Measurements from ENCODE around the gene GSTT4.
"Not testable (repeated sequence)": the region's sequence is repeated elsewhere in the genome, so short reads cannot be mapped to it uniquely, and the experiment has no call there.

Gene GSTT4

DNA sequence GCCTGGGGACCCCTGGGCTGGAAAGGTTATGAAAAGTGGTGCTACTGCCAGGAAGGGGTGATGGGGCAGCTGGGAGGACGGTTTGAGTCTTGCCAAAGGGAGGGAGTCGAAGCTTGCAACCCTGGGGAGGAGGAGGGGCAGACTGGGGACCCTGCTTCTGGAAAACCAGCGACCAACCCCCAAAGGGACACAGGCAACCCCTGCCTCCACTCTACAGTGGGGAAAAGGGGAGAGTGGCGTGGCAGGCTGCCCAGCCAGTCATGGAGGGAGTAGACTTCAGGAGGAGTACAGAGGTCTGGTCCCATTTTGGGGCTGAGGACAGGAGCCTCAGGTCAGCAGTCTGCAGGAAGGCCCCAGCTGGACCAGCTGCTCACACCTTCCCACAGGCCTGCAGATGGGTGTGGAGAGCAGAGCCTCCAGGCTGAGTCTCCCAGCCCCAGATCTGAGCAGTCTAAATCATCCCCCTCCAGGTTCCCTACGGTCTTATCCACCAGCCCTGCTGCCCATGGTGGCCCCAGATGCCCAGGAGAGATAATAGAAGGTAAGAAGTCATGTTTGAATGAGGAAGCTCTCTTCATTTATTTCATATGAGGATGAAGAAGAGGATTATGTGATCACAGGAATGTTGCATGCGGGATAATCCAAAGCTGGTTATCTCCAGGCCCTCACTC lies 34.3 kb downstream of the GSTT4 start:
- TF ChIP-seq GATA3 (IDR thresholded peaks at IDR 0.05; ENCODE audit: low read depth, low read length) (no peak), GATA2 (IDR thresholded peaks at IDR 0.05; ENCODE audit: low read depth, low read length) (no peak)

GRCh38 chr22:23970201-23970641 lies 35.0 kb downstream of the GSTT4 start:
- no peak for TF ChIP-seq GATA2 (IDR thresholded peaks at IDR 0.05; ENCODE audit: low read depth, low read length)

DNA sequence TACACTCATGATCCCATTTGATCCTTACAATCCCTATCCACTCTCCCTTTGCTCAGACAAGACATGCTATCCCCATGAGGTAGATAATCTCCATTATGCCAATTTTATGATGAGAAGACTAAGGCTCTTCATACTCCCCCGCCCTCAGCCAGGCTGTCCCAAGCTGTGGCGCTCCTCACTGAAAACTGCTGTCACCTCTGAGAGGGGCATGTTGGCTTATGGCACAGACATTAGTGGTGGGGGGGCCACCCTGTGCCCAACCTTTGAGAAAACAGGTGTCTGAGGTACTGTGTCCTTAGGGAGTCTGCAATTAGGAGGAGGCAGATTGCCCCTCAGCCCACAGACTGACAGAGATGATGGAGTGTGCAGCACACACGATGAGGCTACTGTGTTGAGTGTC lies 36.2 kb downstream of the GSTT4 start:
- TF ChIP-seq GATA2 (IDR thresholded peaks at IDR 0.05; ENCODE audit: low read depth, low read length) (no peak), GATA3 (IDR thresholded peaks at IDR 0.05; ENCODE audit: low read depth, low read length) (no peak)

GRCh38 chr22:23966568-23966967 lies 38.7 kb downstream of the GSTT4 start, which contains the start of gene DDTL:
TSS of gene DDTL (plus strand) at chr22:23966888. CDS start at chr22:23966915, 27 bp downstream.
- TF ChIP-seq GATA3, GATA2 (IDR thresholded peaks at IDR 0.05; ENCODE audit: low read depth, low read length): not testable (repeated sequence)

DNA sequence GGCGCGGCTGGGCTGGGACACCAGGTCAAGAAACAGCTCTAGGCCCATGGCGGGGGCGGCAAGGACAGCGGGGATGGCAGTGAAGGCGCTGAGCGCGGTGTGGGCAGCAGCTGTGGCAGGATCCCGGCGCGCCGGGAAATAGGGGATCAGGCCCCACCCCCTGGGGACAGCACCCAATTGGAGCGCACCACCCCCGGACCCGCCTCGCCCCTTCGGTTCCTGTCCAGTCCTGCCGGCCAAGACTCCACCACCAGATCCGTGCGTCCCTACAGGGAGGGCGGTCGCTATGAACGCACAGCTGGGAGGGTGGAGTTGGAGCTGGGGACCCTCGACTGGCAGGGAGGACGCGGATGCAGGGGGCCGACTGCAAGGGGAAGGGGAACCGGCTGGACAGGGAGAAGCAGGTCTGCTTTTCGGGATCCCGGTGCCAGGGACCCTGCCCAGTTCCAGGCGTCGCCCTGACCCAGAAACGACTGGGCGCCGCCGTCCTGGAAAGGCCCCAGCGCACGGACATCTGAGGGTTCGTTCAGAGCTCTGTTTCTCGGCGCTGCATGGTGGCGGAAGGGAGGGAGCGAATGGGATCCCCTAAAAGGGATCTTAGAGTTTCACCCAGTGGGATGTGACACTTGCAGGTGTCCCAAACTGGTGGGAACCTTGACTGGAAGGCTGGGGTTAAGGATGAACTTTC lies 44.0 kb downstream of the GSTT4 start, which contains the start of gene GSTT2B:
TSS of gene GSTT2B (minus strand) at position 112 of the 688 bp plus-strand sequence. CDS start at position 48, 64 bp downstream.
- not testable (repeated sequence) for TF ChIP-seq GATA2, GATA3 (IDR thresholded peaks at IDR 0.05; ENCODE audit: low read depth, low read length)
